ENCODE measurements around the gene MAPKAPK5. TPM values are rescaled to one million over a fixed set of nuclear protein-coding genes. Genes with fewer than 3 reads are reported as not detected.

Gene MAPKAPK5
- total and polyA plus RNA-seq, 2 experiments from 2014 or later = 41.5 to 77.0 TPM

DNA sequence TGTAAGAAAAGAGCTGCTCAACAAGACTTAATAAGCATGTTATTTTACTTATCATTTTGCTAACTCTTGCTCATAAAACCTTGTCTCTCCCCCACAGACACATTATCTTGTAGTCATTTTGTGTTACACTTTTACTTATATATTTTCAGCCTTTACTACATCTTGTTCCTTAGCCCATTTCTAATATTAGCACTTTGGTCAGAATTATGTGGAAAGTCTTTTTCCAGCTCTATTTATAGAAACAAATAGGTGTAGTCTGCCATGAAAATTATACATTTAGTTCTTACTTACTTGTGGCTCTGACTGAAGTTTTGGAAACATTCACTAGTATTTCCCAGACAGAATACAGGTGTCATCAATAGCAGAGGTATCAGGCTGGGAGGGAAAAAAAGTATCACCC lies 94.8 kb downstream of the MAPKAPK5 start:
- DNase-seq (ENCODE audit: low spot score) = no peak
- H3K27ac ChIP-seq (ENCODE audit: low read depth) = no peak overlapping the region
- Mint-ChIP-seq H3K27ac (no peak overlapping the region), H3K27me3 (ENCODE audit: insufficient read depth, low read depth, poor library complexity) (peaks cover 3% of the 10 kb centered on the region), H3K4me3 (no peak overlapping the region), H3K36me3 (ENCODE audit: low read depth) (no peaks in the 10 kb centered on the region), H3K9me3 (no peaks in the 10 kb centered on the region), H3K4me1 (peaks cover 7% of the 10 kb centered on the region; the same call in 2 of the 3 replicates)
- H4K20me1 ChIP-seq (replicated peaks; ENCODE audit: insufficient read depth) = no peaks in the 10 kb centered on the region
- no peak overlapping the region for H3K4me2 ChIP-seq
- no peaks in the 10 kb centered on the region for H3K79me2 ChIP-seq (replicated peaks; ENCODE audit: insufficient read depth)
- no peaks in the 10 kb centered on the region for H3K27me3 ChIP-seq (ENCODE audit: insufficient read depth)
- no peaks in the 10 kb centered on the region for H3K36me3 ChIP-seq (ENCODE audit: insufficient read depth)
- no peak overlapping the region for H2AFZ ChIP-seq
- no peaks in the 10 kb centered on the region for H3F3A ChIP-seq (replicated peaks; ENCODE audit: low read depth)
- no peak overlapping the region for H3K4me3 ChIP-seq
- no peak for TF ChIP-seq EZH2phosphoT487 (IDR thresholded peaks at IDR 0.05; ENCODE audit: unreplicated experiment)
- no peak for TF ChIP-seq POLR2AphosphoS5 (IDR thresholded peaks at IDR 0.05; ENCODE audit: low read depth)
- TF ChIP-seq CREB1 (CRISPR knock-in tag; IDR thresholded peaks at IDR 0.05; ENCODE audit: low read depth) = no peak
- TF ChIP-seq, protein P1, sequence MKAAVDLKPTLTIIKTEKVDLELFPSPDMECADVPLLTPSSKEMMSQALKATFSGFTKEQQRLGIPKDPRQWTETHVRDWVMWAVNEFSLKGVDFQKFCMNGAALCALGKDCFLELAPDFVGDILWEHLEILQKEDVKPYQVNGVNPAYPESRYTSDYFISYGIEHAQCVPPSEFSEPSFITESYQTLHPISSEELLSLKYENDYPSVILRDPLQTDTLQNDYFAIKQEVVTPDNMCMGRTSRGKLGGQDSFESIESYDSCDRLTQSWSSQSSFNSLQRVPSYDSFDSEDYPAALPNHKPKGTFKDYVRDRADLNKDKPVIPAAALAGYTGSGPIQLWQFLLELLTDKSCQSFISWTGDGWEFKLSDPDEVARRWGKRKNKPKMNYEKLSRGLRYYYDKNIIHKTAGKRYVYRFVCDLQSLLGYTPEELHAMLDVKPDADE (IDR thresholded peaks at IDR 0.05) = no peak
- no peak for TF ChIP-seq JUNB (IDR thresholded peaks at IDR 0.05; ENCODE audit: unreplicated experiment)
- TF ChIP-seq ZNF462 (CRISPR knock-in tag; IDR thresholded peaks at IDR 0.05) = no peak
- TF ChIP-seq ZNF331 (CRISPR knock-in tag; IDR thresholded peaks at IDR 0.05; ENCODE audit: low read depth) = no peak
- no peak for TF ChIP-seq ZNF114 (CRISPR knock-in tag; IDR thresholded peaks at IDR 0.05)
- TF ChIP-seq, protein P2, sequence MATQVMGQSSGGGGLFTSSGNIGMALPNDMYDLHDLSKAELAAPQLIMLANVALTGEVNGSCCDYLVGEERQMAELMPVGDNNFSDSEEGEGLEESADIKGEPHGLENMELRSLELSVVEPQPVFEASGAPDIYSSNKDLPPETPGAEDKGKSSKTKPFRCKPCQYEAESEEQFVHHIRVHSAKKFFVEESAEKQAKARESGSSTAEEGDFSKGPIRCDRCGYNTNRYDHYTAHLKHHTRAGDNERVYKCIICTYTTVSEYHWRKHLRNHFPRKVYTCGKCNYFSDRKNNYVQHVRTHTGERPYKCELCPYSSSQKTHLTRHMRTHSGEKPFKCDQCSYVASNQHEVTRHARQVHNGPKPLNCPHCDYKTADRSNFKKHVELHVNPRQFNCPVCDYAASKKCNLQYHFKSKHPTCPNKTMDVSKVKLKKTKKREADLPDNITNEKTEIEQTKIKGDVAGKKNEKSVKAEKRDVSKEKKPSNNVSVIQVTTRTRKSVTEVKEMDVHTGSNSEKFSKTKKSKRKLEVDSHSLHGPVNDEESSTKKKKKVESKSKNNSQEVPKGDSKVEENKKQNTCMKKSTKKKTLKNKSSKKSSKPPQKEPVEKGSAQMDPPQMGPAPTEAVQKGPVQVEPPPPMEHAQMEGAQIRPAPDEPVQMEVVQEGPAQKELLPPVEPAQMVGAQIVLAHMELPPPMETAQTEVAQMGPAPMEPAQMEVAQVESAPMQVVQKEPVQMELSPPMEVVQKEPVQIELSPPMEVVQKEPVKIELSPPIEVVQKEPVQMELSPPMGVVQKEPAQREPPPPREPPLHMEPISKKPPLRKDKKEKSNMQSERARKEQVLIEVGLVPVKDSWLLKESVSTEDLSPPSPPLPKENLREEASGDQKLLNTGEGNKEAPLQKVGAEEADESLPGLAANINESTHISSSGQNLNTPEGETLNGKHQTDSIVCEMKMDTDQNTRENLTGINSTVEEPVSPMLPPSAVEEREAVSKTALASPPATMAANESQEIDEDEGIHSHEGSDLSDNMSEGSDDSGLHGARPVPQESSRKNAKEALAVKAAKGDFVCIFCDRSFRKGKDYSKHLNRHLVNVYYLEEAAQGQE (IDR thresholded peaks at IDR 0.05; ENCODE audit: unreplicated experiment) = no peak
- TF ChIP-seq STAT1 (IDR thresholded peaks at IDR 0.05; ENCODE audit: unreplicated experiment) = no peak
- no peak for TF ChIP-seq EZH2 (IDR thresholded peaks at IDR 0.05; ENCODE audit: low read depth, unreplicated experiment)
- no peak for TF ChIP-seq NANOG (IDR thresholded peaks at IDR 0.05; ENCODE audit: borderline replicate concordance)
- no peak for TF ChIP-seq CTCF (conservative IDR thresholded peaks at IDR 0.05; ENCODE audit: low read depth in 2 of 2)
- no peak for ATAC-seq
- no peaks in the 10 kb centered on the region for H3K4me1 ChIP-seq (ENCODE audit: insufficient read depth)
- H3K9me2 ChIP-seq (ENCODE audit: insufficient read depth) = no peaks in the 10 kb centered on the region
